CD4-positive, alpha-beta T cell treated with Interleukin-4 for 4 hours (primary cell): ENCODE measurements around the gene PRDM12.

Source experiments
- DNase-seq: peaks from one replicate; pipeline ENCODE4 v3.0.0-alpha.2; 2020

PRDM12 gene

GRCh38 chr9:130664251-130665028, at the start of gene PRDM12:
PRDM12 (plus strand) TSS chr9:130664594; CDS start chr9:130664654, 60 bp downstream.
- DNase-seq: no peak

- no peak for DNase-seq
Measured at GRCh38 chr9:130616451-130616850, 47.9 kb upstream of the PRDM12 start.

DNA sequence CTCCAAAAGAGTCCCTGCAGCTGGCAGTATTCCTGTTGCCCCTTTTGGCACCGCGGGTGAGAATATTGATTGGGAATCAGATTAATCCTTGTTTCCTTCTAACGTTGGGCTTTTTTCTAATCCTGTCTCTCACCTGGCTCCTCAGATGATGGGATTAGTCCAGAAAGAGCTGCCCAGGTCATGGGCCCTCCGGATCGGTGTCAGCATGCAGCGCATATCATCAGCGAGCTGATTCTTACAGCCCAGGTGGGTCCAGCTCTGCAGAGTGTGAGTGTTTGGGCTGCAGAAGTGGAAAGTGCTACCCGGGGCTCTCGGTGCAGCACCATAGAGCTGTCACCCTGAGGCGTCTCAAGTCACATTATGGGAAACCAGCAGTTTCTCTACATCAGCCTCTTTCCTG, 40.9 kb upstream of the PRDM12 start:
- DNase-seq: no peak

DNA sequence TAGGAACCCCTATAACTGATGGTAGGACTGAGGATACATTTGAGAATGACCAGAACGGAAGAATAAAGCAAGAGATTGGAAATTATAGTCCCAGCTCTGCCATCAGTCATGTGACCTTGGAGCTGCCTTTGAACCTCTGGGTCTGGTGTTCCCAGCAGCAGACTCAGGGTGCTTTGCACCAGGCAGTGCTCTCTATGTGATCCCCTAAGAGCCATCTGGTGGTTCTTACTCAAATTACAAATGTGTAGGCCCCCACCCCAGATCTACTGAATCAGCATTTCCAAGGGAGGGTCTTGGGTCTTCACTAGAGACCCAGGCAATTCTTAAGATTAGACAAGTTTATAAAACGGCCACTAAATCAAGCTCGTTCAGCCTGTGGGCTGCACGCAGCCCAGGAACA, 40.2 kb upstream of the PRDM12 start:
- DNase-seq: no peak

DNA sequence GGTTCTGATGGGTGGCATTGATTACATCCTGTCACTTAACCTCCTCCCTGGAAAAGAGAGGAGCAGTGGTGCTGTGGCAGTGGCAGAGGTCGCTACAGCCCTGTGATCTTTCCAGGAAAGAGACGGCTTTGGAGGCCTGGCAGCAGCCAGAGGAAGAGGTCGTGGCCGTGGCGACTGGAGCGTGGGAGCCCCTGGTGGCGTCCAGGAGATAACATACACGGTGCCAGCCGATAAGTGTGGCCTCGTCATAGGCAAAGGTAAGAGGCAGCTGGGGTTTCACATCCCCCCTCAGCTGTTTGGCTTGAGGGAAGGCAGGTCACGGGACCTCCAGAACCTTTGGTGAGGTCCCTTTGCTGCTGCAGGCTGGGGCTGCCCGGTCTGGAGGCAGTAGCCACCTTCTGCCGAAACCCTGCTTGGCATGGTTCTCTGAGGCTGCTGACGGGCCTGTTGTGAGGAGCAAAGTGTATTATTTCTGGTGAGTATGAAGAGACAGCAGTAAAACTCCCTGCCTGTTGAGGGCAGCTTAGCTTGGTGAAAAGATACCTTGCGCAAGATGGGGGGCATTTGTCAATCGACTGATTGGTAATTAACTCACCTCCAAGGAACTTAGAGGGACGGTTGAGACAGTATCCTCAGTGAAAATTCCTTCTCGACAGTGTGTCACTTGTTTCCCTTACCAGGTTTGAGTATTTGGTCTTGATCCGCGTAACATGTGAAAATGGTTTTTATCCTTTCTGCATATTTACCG, 38.0 kb upstream of the PRDM12 start:
- no peak for DNase-seq

DNA sequence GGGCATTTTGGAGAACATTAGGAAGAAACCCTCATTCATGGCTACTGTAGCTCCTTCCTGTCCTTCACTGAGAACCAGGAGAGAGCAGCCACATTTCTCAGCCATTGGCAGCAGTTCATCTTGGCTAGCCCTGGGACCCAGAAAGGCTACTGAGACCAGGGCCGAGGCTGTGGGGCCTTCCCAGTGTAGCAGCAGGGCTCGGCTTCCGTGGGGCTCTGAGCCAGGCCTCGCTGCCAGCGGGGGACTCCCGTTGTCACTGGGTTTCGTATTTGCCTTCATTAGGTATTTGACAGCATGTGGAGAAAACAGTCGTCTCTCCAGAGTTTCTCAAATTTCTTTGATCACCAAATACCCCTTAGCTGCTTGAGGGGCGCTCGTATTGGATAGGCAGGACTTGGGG, 37.3 kb upstream of the PRDM12 start:
- no peak for DNase-seq

GRCh38 chr9:130627896-130628792, 36.2 kb upstream of the PRDM12 start:
- no peak for DNase-seq

DNA sequence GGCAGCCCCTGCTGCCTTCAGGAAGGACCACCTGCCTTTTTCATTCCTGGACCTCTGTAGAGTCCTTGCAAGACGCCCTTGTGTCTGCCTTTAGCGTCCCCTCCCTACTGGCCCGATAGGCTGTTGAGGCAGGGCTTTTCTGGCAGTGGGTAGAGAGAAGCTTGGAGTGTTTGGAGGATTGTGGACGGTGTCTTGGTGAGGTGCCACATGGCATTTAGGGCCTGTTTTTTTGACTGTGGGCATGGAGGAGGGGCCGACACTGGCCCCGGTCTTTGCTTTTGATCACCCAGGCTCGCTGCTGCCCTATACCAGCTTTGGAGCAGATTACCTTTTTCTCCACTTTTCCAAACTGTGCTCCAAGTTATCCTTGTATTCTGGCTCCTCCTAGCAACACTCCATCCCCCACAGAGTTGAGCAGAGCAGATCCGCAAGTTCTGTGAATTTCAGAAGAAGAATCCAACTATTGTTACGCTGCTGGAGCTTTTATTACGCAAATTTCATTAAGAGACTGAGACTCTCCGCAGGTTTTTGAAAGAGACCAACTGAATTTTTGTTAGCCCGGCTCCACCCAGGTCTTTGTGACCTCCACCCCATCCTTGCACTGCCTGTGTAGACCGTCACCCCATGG, 34.8 kb upstream of the PRDM12 start:
- DNase-seq: no peak

GRCh38 chr9:130630071-130630450, 34.3 kb upstream of the PRDM12 start:
- DNase-seq: no peak

DNA sequence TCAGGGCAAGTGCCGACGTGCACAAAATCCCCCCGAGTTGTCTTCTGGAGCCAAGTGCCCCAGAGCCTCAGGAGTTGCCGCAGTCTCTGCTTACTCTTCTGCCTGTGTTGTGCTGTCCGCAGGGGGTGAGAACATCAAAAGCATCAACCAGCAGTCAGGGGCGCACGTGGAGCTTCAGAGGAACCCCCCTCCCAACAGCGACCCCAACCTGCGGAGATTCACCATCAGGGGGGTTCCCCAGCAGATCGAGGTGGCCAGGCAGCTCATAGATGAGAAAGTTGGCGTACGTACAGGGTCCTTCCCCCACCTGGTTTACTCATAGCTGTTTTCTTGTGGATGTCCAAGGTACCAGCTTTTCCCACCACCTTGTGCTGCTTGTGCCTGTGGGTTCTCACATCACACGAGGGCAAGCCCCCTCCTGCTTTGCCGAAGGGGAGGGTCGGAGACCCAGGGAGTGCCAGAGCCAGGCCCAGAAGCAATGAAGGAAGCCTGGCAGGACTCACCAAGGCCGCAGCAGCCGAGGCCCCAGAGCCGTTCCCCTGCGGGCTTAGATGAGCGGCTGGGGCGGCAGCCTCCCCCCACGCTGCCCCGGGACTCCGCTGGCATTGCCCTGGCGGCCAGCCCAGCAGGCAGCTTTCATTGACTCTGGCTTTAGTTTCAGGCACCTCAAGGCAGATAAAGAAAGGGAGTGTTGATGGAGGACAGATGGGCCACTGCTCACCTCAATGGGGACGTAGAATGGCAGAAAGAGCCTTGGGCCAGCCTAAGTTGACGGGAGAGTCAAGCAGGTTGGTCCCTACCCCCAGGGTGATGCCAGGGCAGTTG, 33.7 kb upstream of the PRDM12 start:
- no peak for DNase-seq

GRCh38 chr9:130631331-130632080, 32.9 kb upstream of the PRDM12 start:
- DNase-seq: no peak

GRCh38 chr9:130632081-130632710, 32.2 kb upstream of the PRDM12 start:
- DNase-seq: no peak

- no peak for DNase-seq
Measured at GRCh38 chr9:130632841-130633240, 31.6 kb upstream of the PRDM12 start.

- no peak for DNase-seq
Measured at GRCh38 chr9:130633336-130634190, 30.8 kb upstream of the PRDM12 start.

GRCh38 chr9:130634191-130634768, 30.1 kb upstream of the PRDM12 start:
- no peak for DNase-seq

GRCh38 chr9:130634801-130635200, 29.6 kb upstream of the PRDM12 start:
- no peak for DNase-seq

GRCh38 chr9:130635306-130635705, 29.1 kb upstream of the PRDM12 start:
- no peak for DNase-seq

DNA sequence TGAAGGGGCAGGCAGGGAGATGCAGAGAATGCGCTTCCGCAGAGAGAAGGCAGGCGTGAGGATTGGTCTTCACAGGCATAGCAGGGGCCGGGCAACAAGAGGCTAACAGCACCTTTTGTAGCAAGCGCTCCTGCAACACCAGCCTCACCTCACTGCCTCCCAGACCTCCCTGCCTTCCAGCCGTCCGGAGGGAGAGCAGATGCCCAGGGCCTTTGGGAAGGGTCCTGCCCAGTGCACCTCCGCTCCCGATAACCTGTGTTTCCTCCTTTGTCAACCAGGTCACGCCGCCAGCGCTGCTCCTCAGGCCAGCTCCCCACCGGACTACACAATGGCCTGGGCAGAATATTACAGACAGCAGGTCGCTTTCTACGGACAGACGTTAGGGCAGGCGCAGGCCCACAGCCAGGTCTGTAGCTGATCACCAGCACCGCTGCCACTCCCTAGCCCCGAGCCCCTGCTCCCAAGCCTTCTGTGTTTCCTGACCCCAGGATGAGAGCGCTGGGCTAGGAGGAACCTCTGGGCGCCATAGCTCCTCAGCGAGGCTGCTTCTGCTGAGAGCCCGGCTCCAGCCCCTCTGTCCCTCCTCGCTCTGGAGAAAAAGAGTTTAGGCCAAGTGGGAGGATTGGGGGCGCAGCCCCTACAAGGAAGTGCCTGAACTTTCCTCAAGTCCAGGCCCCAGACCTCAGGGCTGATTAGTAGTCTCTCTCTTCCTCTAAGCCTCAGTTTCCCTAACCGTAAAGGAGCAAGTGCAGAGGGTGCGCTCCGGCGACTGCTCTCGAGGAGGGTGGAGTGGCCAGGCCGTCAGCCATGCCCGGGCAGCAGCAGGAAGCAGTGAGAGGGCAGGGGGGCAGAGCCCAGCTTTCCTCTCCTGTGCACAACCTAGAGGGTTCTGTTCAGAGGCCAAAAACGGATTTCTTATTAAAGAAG, 28.4 kb upstream of the PRDM12 start:
- DNase-seq: no peak
